Pancreas (tissue), 10 donors: ENCODE data around the gene MAPT. TPM values are rescaled to one million over a fixed set of nuclear protein-coding genes. Genes with fewer than 3 reads are reported as not detected.

Experiments used
- ATAC-seq, 4 donors: fragments of 200-7000 bp; cut with Tn5 transposase; one replicate each; pipeline versions ENCODE4 v1.8.0 to v1.9.1; 2020; ENCODE audit warnings: mild to moderate bottlenecking in 4 of 4, moderate library complexity in 4 of 4
- DNase-seq, 6 donors: peaks; one replicate each; pipeline ENCODE4 v3.0.0-alpha.2; 2020
- FAIRE-seq: peaks from 2 replicates; lab custom pipeline; 2012; peaks lifted over from hg19 to GRCh38; lab: Jason Lieb, UNC
- H3K27ac ChIP-seq, 4 donors: fragments of 200-600 bp; sonication (generic); 1 replicate in 3 of 4; 2 replicates in 1 of 4; pipeline versions ENCODE4 v1.5.0 to v1.8.0; 2020
- H3K27me3 ChIP-seq, 4 donors: fragments of 200-600 bp; one replicate each; pipeline ENCODE4 v1.8.0; 2021
- H3K36me3 ChIP-seq, 3 donors: fragments of 200-600 bp; sonication (generic) in 1 of 3; one replicate each; pipeline versions ENCODE4 v1.5.0 to v1.8.0; 2020 to 2021
- H3K4me1 ChIP-seq, 3 donors: fragments of 200-600 bp; one replicate each; pipeline ENCODE4 v1.8.0; 2021
- H3K4me3 ChIP-seq, 4 donors: fragments of 200-600 bp; sonication (generic) in 2 of 4; one replicate each; pipeline versions ENCODE4 v1.5.0 to v1.8.0; 2020 to 2021
- H3K9me3 ChIP-seq, 4 donors: fragments of 200-600 bp; one replicate each; pipeline ENCODE4 v1.8.0; 2021
- CTCF ChIP-seq, 4 donors: fragments of 200-600 bp; sonication (generic) in 3 of 4; IDR thresholded peaks; one replicate each; pipeline versions ENCODE4 v1.5.0 to v1.8.0; 2021; ENCODE audit warnings: antibody characterized with exemption in 4 of 4
- WGBS, 2 donors: extraction: QIAGEN DNeasy Blood & Tissue Kit; methylation state at CpG; one replicate each; pipeline ENCODE4 v1.1.7; 2013; 5-methylcytosine and 5-hydroxymethylcytosine counted together
- intact Hi-C, 3 donors: fragments of 100-400 bp; cut with DNase I; formaldehyde crosslinking; loops; one replicate each; pipeline versions ENCODE4 v1.11.1 to v1.14.2; 2022
- polyA plus RNA-seq, 2 donors: library from polyadenylated mRNA; stranded (reverse); fragments of 200-250 nt; gene quantifications; one replicate each; pipeline ENCODE4 v1.2.3, GENCODE V29; 2013
- total RNA-seq, 6 donors: library from RNA; stranded (reverse); fragmentation: NEBNext Ultra II Directional in 4 of 6; extraction: Animal tissue kit (Norgen Biotek cat#: 25700) in 4 of 6; gene quantifications; one replicate each; pipeline versions ENCODE4 v1.2.1 to v1.2.4, GENCODE V29; 2021 to 2023
- donor health status: healthy with polysubstance abuse.
- donor health status: DM: no; HTN: no; CAD: no; lungs with moderate emphysema.
- donor health status: DM: no; HTN: no; CAD: no.
- donor health status: control.
- donor health status: control.
- donor health status: Bipolar disorder and iron deficiency.
- donor health status: DM: yes; HTN: yes; CAD: no.
- donor health status: DM: no; HTN: no; CAD: no.
- donor health status: DM: no; HTN: no; CAD: no.
- donor health status: DM: yes; HTN: yes; CAD: no.

MAPT gene
- total and polyA plus RNA-seq, 8 donors, result 1.1 to 3.2 (median 1.7) TPM

GRCh38 chr17:45949755-45950320, 55.5 kb downstream of the MAPT start:
- Histone ChIP-seq H3K4me1 (no peaks in the 10 kb centered on the region), H3K27me3 (no peaks in the 10 kb centered on the region), H3K9me3 (no peaks in the 10 kb centered on the region), H3K4me3 (no peak overlapping the region), H3K27ac (no peak overlapping the region), H3K36me3 (no peaks in the 10 kb centered on the region)
- FAIRE-seq, result no peak
- no peak for TF ChIP-seq CTCF (IDR thresholded peaks at IDR 0.05)
- no peak for DNase-seq
- no peak for ATAC-seq
- 62 to 67% methylated on average over 9 of the region's 9 CpGs for WGBS, 2 donors
- intact Hi-C loops, result no loop called here

- intact Hi-C loops, result no loop called here
- WGBS, 2 donors, result 69 to 77% methylated on average over 8 of the region's 8 CpGs
These were observed 56.5 kb downstream of the MAPT start for GRCh38 chr17:45950888-45951287.

GRCh38 chr17:45951403-45951802, 57.0 kb downstream of the MAPT start:
- no peak for TF ChIP-seq CTCF (IDR thresholded peaks at IDR 0.05)
- no peak for ATAC-seq
- Histone ChIP-seq H3K27ac (no peak overlapping the region), H3K4me1 (no peaks in the 10 kb centered on the region), H3K36me3 (no peaks in the 10 kb centered on the region), H3K27me3 (no peaks in the 10 kb centered on the region), H3K9me3 (no peaks in the 10 kb centered on the region), H3K4me3 (no peak overlapping the region)
- 55 to 58% methylated on average over 10 of the region's 10 CpGs for WGBS, 2 donors
- peak in 1 of 6 donors; percentile 2 for DNase-seq
- intact Hi-C loops, result no loop called here
- FAIRE-seq, result no peak

More at GRCh38 chr17:45950888-45951287, 56.5 kb downstream of the MAPT start:
- H3K27ac ChIP-seq, result no peak overlapping the region
- H3K27me3 ChIP-seq, result no peaks in the 10 kb centered on the region
- no peak overlapping the region for H3K4me3 ChIP-seq
- FAIRE-seq (no peak), ATAC-seq (no peak), DNase-seq (no peak)
- no peak for TF ChIP-seq CTCF (IDR thresholded peaks at IDR 0.05)
- no peaks in the 10 kb centered on the region for H3K9me3 ChIP-seq
- no peaks in the 10 kb centered on the region for H3K36me3 ChIP-seq
- no peaks in the 10 kb centered on the region for H3K4me1 ChIP-seq

GRCh38 chr17:45951941-45952340, 57.6 kb downstream of the MAPT start:
- ATAC-seq (no peak), DNase-seq (no peak), FAIRE-seq (no peak)
- Histone ChIP-seq H3K27ac (no peak overlapping the region), H3K4me3 (no peak overlapping the region), H3K27me3 (no peaks in the 10 kb centered on the region), H3K36me3 (no peaks in the 10 kb centered on the region), H3K9me3 (no peaks in the 10 kb centered on the region), H3K4me1 (no peaks in the 10 kb centered on the region)
- WGBS, 2 donors, result 81 to 84% methylated on average over 6 of the region's 6 CpGs
- TF ChIP-seq CTCF (IDR thresholded peaks at IDR 0.05), result no peak
- intact Hi-C loops, result no loop called here

- TF ChIP-seq CTCF (IDR thresholded peaks at IDR 0.05), result no peak
- Histone ChIP-seq H3K9me3 (no peaks in the 10 kb centered on the region), H3K27ac (no peak overlapping the region), H3K36me3 (no peaks in the 10 kb centered on the region), H3K4me3 (no peak overlapping the region), H3K4me1 (no peaks in the 10 kb centered on the region), H3K27me3 (no peaks in the 10 kb centered on the region)
- WGBS, 2 donors, result 93 to 95% methylated on average over 6 of the region's 6 CpGs
- ATAC-seq (no peak), FAIRE-seq (no peak), DNase-seq (no peak)
- intact Hi-C loops, result no loop called here
These were observed 58.5 kb downstream of the MAPT start for GRCh38 chr17:45952814-45953320.
